Panc1 (cell line): Measurements from ENCODE around the gene MED12L.

Source experiments
- CTCF ChIP-seq: fragments of 450-650 bp; IDR thresholded peaks from 2 replicates; pipeline ENCODE4 v1.5.1; 2017; ENCODE audit warnings: mild to moderate bottlenecking
- REST ChIP-seq, 2 experiments: IDR thresholded peaks; 2 replicates each; pipeline ENCODE4 v1.6.1; 2011 to 2012; ENCODE audit warnings: low read depth in 2 of 2, control low read depth in 1 of 2, low read length in 1 of 2, mild to moderate bottlenecking in 1 of 2, moderate library complexity in 1 of 2; ENCODE audit not compliant: insufficient read depth in 1 of 2

- no peak for TF ChIP-seq REST (IDR thresholded peaks at IDR 0.05; ENCODE audit: insufficient read depth in 1 of 2, low read depth in 2 of 2, low read length in 1 of 2)
- TF ChIP-seq CTCF, result no peak
Measured at GRCh38 chr3:151265166-151265565, 179.7 kb downstream of the MED12L start.
